Testis (tissue), 2 donors: Measurements from ENCODE around the gene PCDHGB6.

Experiments
- CTCF ChIP-seq, 3 experiments: fragments of 450-650 bp in 2 of 3; fragments of 200-600 bp in 1 of 3; sonication (generic) in 1 of 3; IDR thresholded peaks; one replicate each; pipeline ENCODE4 v1.5.1; 2016 to 2019; ENCODE audit warnings: antibody characterized with exemption in 3 of 3, mild to moderate bottlenecking in 2 of 3, moderate library complexity in 1 of 3
- POLR2A ChIP-seq: fragments of 450-650 bp; IDR thresholded peaks from one replicate; pipeline ENCODE4 v1.6.1; 2017; ENCODE audit warnings: antibody characterized with exemption, mild to moderate bottlenecking, moderate library complexity

GRCh38 chr5:141437221-141437620, 29.4 kb downstream of the PCDHGB6 start:
- TF ChIP-seq POLR2A (no peak), CTCF (IDR thresholded peaks at IDR 0.05) (no peak)
